HuH-7.5 (cell line): ENCODE measurements around the gene CCND3.

Source experiments
- DNase-seq: peaks from one replicate; pipeline ENCODE4 v3.0.0; 2011; ENCODE audit warnings: low spot score

The CCND3 gene

DNA sequence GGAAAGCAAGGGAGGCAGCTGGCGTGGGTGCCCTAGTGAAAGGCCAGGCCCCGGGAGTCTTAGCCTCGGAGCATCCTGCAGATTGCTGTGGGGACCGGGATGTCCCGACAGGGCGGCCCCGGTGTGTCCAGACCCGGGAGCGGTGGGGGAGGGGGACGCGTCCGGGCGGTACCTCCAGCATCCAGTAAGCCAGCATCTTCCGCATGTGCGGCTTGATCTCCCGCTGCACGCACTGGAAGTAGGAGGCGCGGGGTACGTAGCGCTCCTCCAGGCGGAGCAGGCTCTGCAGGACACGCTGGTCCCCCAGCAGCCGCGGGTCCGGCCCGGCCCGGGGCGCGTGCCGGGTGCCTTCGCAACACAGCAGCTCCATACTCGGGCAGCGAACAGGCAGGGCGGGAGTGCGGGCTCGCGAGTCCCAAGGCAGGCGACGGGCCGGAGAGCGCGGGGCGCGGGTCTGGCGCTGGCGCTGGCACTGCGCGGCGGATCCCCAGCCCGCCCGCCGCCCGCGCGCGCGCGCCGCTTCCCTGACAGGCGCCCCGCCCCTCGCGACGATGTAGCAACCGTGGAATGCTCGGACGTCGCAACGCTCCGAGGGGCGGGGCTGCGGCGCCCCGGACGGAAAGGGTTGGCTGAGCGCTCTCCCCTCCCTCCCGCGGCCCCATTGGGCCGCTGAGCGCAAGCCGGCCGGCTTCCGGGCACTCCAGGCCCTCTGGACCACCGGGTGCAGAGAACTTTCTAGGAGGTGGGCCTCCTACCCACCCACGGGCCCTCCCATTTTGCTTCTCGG is at the start of gene CCND3:
Gene CCND3, minus strand, starts transcription at position 529 of the 787 bp plus-strand sequence. Its CDS starts 159 bp downstream, at position 370.
- DNase-seq = peak; percentile 69

DNA sequence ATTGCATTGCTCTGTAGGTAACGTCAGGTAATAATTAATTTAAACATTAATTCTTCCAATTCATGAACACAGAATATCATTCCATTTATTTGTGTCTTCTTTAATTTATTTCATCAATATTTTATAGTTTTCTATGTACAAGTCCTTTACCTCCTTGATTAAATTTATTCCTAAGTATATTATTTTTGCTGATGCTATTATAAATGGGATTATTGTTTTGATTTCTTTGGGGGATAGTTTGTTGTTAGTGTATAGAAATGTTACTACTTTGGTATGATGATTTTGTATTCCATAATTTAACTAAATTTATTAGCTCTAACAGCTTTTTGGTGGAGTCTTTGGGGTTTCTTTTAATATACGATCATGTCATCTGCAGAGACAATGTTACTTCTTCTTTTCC is 44.7 kb upstream of the CCND3 start:
- DNase-seq = no peak

DNA sequence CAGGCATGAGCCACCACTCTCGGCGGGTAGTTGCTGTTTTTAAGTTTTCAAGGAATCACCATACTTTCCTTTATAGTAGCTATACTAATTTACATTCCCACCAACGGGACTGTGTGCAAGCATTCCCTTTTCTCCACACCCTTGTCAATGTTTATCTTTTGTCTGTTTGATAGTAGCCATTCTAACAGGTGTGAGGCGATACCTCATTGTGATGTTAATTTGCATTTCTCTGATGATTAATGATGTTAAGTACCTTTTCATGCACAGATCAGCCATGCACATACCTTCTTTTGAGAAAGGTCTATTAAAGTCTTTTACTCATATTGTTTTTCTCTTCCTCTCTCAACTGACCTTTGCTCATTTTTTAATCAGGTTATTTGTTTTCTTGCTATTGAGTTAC is 43.0 kb upstream of the CCND3 start:
- DNase-seq = no peak

DNA sequence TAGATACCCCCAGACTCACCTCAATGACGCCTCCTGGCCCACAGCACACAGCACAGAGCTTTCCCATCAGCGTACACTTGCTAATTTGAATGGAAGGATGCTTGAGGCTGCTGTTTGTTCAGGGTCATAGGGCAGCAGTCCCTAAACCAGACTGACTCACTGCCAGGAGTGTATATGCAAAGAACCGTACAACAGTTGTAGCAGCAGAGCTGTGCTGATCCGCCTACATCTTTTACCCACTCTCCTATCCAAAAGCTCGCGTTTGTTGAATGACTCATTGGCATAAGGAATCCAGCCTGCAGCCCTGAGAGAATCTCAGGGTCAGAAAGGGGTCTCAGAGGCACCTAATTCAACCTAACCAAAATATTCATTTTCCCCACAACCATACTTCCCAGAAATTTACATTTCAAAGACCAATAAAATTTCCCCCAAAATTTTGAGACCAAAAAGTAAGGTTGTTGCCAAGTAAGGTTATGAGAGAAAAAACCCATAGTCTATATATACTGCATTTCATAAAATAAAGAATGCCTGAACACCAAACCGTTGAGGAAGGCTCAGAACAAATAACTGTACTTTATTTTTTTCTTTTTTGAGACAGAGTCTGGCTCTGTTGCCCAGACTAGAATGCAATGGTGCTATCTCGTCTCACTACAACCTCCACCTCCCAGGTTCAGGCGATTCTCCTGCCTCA is 35.3 kb upstream of the CCND3 start:
- no peak for DNase-seq

DNA sequence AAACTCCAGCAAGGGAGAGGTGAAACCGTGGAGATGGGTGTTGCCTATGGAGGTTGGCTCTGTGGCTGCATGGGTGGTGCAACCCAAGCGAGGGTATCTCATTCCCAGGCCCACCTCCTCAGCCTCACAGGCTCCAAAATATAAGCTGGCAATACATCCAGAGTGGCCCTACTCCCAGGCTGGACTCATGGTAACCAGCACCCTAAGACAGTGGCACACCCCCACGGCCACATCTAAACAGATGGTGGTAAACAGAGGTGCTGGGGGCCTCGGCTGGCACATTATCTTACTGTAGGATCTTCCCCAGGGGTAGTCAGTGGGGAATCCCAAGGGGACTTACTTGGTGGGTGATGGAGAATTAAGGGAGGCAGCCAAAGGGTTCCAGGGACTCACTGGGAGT is 33.7 kb upstream of the CCND3 start:
- DNase-seq = no peak

DNA sequence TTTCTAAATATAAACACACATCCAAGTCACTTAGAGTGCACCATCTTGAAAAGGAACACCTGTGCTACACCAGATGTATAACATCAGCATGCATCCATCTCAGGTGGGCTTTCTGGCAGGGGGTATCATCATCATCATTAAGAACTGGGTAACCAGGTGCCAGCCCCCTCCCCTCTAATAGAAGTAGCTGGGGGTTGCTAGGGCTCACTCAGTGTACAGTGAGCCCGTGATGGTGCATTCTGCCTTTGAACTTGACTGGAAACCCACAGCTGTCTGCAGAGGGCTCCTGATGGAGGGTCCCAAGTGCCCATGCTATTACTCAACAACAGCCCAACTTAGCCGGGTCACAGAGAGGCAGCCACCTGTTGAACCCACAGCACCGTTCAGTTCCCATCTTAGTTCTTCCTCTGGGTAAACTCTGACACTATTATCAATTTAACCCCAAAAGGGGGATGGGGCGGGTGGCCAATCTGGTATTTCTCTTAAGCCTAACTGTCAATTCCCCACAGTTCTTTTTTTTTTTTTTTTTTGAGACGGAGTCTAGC is 32.7 kb upstream of the CCND3 start:
- DNase-seq = no peak

GRCh38 chr6:41972826-41973225 is 31.2 kb upstream of the CCND3 start:
- DNase-seq = no peak

DNA sequence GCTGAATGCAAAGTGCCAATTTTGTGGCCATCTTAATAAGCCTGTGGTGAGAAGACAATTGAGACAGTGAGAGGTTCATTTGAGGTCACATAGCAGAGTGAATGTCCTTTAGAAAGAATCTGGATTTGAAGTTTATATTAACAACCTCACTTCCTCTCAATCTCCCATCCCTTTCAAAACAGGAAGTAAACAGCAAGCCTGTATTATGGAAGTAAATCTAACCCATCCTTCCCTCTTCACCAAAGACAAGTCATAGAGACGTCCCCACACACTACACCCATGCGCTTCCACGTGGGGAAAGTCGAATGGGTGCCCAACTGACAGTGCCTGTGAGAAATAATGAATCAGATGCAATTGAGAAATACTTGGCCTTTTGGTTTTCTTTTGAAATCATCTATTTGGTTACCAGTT is 28.8 kb upstream of the CCND3 start:
- no peak for DNase-seq

DNA sequence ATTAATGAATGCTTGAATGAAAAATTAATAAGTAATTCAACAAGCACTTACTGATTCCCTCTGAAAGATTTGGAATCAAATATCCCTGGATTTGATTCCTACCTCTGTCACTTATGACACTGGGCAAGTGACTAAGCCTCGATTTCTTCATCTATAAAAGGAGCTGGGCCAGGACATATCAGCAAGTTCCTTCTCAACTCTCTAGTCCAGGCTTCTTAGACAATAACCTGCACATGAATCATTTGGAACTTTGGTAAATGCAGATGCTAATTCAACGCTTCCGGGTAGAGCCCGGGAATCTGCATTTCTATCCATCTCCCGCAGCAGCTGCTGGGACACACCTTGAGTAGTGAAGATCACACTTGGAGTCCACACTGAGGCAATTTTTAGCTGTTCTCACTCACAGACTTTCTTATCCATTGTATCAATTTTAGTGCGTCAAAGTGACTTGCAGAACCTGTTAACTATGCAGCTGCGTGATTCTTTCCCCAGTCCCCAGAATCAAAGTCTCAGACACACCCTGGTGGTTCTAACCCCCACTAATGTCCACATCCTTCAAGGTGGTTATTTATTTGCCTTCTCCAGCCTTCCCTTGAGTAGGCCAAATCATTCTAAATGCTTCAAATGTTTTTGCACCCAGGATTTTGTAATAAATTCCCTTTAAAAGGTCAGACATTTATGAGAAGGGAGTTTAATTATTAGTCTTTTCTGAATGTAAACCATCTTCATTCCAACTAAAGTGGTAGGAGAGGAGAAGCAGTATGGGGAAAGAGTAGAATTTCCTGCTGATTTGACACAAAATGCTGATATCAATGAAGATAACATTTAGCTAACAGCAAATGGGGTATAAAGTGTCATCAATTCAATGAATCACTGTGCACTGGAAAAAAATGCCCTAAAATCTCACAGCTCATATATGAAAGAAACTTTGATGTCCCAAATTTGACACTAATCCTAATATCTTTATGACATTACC is 26.0 kb upstream of the CCND3 start:
- DNase-seq = no peak

DNA sequence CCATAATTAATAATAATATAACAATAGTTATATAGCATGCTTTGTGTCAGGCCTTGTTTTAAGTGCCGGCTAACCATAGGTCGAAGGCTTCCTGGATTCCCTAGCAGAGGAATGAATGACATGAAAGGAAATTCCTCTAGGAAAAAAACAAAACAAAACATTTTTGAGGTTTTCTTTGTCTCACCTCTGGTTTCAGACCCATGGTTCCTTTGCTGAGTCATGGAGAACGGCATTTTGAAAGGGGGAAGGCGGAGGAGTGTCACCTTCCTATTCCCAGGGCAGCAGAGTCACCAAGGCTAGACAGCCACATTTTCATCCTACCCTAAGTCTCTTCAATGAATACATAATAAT is 25.3 kb upstream of the CCND3 start:
- DNase-seq = no peak

- no peak for DNase-seq
These were observed 24.8 kb upstream of the CCND3 start for GRCh38 chr6:41966214-41966920.

DNA sequence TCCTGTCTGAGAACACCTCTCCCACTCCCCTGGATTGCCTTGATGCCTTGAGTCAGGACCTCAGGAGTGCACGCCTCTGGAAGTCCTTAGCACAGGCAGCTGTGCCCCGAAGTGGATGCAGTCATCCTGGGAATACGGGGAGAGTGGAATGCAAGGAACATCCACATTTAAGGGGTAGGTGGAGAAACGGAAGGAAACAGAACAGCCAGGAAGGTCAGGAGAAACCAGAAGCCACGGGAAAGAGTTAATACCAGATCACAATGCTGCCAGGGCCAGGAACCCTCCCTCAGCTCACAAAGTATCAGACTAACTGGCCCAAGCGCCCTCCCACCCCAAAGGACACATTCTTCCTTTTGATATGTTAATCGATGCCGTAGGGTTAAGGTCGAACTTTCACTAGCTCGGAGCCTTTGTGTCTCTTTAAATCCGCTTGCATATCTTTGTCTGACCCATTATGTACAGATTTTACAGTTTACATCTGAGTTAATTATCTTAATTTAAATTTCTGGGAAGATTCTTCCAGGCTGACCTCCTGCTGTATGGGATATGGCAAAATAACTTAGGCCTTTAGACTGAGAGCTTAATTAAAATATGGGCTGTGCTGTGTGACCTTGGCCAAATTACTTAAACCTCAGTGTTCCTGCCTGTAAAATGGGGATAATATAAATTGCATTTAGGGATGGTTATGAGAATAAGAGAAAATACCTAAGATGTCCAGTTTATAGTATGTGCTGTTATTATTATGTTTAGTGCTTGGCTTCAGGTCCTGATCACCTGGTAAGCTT is 24.0 kb upstream of the CCND3 start:
- DNase-seq = no peak

DNA sequence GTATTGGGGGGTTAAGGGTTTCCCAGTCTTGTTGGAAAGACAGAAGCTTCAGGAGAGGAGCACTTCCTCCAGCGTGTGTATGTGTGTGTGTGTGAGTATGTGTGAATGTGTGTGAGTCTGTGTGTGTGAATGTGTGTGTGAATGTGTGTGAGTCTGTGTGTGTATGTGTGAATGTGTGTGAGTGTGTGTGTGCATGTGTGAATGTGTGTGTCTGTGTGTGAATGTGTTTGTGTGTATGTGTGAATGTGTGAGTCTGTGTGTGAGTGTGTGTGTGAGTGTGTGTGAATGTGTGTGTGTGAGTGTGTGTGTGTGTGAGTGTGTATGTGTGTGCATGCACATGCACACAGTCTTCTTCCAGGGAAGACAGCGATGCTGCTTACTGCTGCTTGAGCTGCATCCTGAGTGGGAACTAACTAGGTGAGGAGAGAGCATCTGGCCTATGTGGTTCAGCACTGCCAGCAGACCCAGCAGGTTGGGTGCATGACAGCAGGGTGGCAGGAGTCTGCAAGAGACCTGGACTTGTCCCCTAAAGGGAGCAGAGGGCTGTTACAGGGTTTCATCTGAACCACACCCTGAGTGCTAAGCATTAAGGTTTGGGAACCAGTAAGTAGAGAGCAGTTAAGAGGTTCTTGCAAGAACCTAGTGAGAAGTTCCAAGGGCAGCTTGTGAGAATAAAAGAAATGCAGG is 22.7 kb upstream of the CCND3 start:
- DNase-seq = no peak

- no peak for DNase-seq
These were observed 21.8 kb upstream of the CCND3 start for GRCh38 chr6:41963371-41963770.

GRCh38 chr6:41960028-41960427 is 18.4 kb upstream of the CCND3 start:
- DNase-seq = no peak

- no peak for DNase-seq
These were observed 16.6 kb upstream of the CCND3 start for GRCh38 chr6:41958022-41958856.

DNA sequence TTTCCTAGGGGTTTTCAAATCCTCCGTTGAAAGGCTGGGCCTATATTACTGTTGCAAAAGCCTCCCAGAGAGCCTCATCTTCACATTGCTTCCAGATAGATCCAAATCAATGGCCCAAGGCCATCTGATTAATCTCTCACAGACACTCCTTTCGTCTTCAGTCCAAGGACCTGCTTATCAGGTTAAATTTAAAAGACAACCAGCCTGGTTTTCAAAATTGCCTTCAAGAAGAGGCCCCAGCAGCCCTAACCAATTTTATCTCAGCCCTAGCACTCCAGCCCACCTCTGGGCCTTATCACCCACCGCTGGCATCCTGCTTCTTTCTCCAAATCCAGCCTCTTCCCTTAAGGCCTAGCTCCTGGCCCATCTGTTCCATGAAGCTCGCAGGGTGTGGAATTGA is 15.5 kb upstream of the CCND3 start:
- no peak for DNase-seq

DNA sequence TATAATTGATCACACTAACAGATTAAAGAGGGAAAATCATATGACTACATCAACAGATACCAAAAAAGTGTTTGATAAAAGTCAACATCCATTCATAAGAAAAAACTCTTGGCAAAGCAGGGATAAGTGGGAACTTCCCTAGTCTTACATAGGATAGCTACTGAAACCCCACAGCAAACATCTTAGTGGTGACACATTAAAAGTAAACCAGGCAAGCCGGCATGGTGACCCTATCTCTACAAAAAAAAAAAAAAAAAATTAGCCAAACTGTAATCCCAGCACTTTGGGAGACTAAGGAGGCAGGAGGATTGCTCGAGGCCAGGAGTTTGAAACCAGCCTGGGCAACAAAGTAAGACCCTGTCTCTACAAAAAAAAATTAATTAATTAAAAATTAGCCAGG is 13.8 kb upstream of the CCND3 start:
- DNase-seq = no peak

DNA sequence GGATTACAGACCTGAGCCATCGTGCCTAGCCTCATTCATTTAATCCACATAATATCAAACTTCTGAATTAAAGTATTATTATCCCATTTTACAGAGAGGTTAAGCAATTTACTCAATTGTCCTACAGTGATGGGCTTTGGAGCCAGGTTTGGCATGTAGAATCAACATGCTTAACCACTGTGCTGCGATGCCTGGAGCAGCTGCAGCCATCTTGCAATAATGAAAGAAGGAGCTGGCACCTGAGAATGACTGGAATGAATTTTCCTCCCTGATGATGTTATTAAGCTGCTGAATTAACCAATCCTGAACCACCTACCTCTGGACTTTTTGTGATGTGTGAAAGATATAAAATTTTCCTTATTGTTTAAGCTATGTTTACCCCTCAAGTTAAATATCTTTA is 13.1 kb upstream of the CCND3 start:
- no peak for DNase-seq
